K562 (cell line): Measurements from ENCODE around the gene MAPK4. TPM values are rescaled to one million over a fixed set of nuclear protein-coding genes. Genes with fewer than 3 reads are reported as not detected.

Experiments used
- ATAC-seq: fragments of 200-7000 bp; cut with Tn5 transposase; 3 replicates; pipeline ENCODE4 v1.9.1; 2020; ENCODE audit warnings: moderate library complexity
- BruUV-seq: library from RNA; stranded (reverse); fragments of 400-500 nt; replicated peaks from 2 replicates; lab custom pipeline; 2021; lab: Mats Ljungman, UMichigan
- CTCF ChIA-PET: fragments of 300-600 bp; formaldehyde crosslinking; extraction: SDS; loops from one replicate; lab custom pipeline; 2021; ENCODE audit warnings: low intra/inter-chr PET ratio; lab: Yijun Ruan, JAX
- POLR2A ChIA-PET: fragments of 300-600, 350-650 bp; sonication (Branson Sonifier 250); formaldehyde crosslinking; extraction: SDS; loops from one replicate; lab custom pipeline; 2021; ENCODE audit warnings: antibody characterized with exemption, inconsistent platforms; lab: Yijun Ruan, JAX
- DNase-seq, 4 experiments: peaks; one replicate each; pipeline versions ENCODE4 v3.0.0 to v3.0.0-alpha.2; 2011 to 2018; ENCODE audit warnings: low spot score in 3 of 4, mixed read lengths in 3 of 4; ENCODE audit errors: extremely low read depth in 1 of 4
- FAIRE-seq: peaks from 2 replicates; lab custom pipeline; 2011; peaks lifted over from hg19 to GRCh38; lab: Jason Lieb, UNC
- H2AFZ ChIP-seq: 2 replicates; pipeline ENCODE4 v1.6.0; 2011; ENCODE audit warnings: low read depth, low read length, control low read depth, inconsistent platforms
- H3K27ac ChIP-seq: fragments of 200-600 bp; 3 replicates; pipeline ENCODE4 v1.8.0; 2011; ENCODE audit warnings: low read depth, mild to moderate bottlenecking, control low read depth, inconsistent platforms, low read length, moderate library complexity, mixed read lengths; ENCODE audit errors: extremely low read depth
- H3K27me3 ChIP-seq, 2 experiments: fragments of 300-600 bp in 1 of 2; 2 replicates in 1 of 2; 3 replicates in 1 of 2; pipeline versions ENCODE4 v1.6.0 to v1.8.0; 2011; ENCODE audit warnings: inconsistent platforms in 2 of 2, low read length in 2 of 2, mild to moderate bottlenecking in 1 of 2, mixed read lengths in 1 of 2, moderate library complexity in 1 of 2; ENCODE audit not compliant: control insufficient read depth in 2 of 2, insufficient read depth in 2 of 2
- H3K36me3 ChIP-seq: fragments of 300-600 bp; 3 replicates; pipeline ENCODE4 v1.8.0; 2011; ENCODE audit warnings: mild to moderate bottlenecking, low read length, inconsistent platforms; ENCODE audit not compliant: control insufficient read depth, insufficient read depth
- H3K4me1 ChIP-seq, 2 experiments: fragments of 200-600 bp in 1 of 2; replicated peaks in 1 of 2; 2 replicates in 1 of 2; 3 replicates in 1 of 2; pipeline versions ENCODE4 v1.5.1 to v1.8.0; 2011; ENCODE audit warnings: inconsistent platforms in 2 of 2, low read length in 2 of 2, mild to moderate bottlenecking in 1 of 2, mixed read lengths in 1 of 2, moderate library complexity in 1 of 2; ENCODE audit not compliant: control insufficient read depth in 2 of 2, insufficient read depth in 2 of 2
- H3K4me2 ChIP-seq: 2 replicates; pipeline ENCODE4 v1.6.1; 2011; ENCODE audit warnings: low read length, control low read depth, inconsistent platforms, mixed read lengths; ENCODE audit not compliant: insufficient read depth
- H3K4me3 ChIP-seq: fragments of 200-600 bp; sonication (generic), shearing (Covaris generic); 2 replicates; pipeline ENCODE4 v1.5.1; 2016; ENCODE audit warnings: control low read depth, inconsistent platforms
- H3K79me2 ChIP-seq: fragments of 200-600 bp; 3 replicates; pipeline ENCODE4 v1.8.0; 2011; ENCODE audit warnings: low read length, inconsistent platforms; ENCODE audit not compliant: control insufficient read depth, insufficient read depth
- H3K9ac ChIP-seq, 2 experiments: 2 replicates each; pipeline versions ENCODE4 v1.6.0 to v1.6.1; 2011; ENCODE audit warnings: low read depth in 2 of 2, low read length in 2 of 2, control low read depth in 1 of 2, inconsistent platforms in 1 of 2, mild to moderate bottlenecking in 1 of 2, mixed read lengths in 1 of 2; ENCODE audit not compliant: insufficient read depth in 1 of 2
- H3K9me1 ChIP-seq: one replicate; pipeline ENCODE4 v1.6.0; 2011; ENCODE audit warnings: inconsistent platforms, mild to moderate bottlenecking, low read length, moderate library complexity; ENCODE audit not compliant: control insufficient read depth, insufficient read depth
- H3K9me3 ChIP-seq: replicated peaks from 2 replicates; pipeline ENCODE4 v1.5.1; 2011; ENCODE audit warnings: low read depth, low read length, inconsistent platforms; ENCODE audit not compliant: control insufficient read depth, insufficient read depth
- H4K20me1 ChIP-seq: replicated peaks from 2 replicates; pipeline ENCODE4 v1.6.1; 2011; ENCODE audit warnings: low read length, inconsistent platforms, mixed read lengths; ENCODE audit not compliant: control insufficient read depth, insufficient read depth
- CHD4 ChIP-seq: fragments of 200-600 bp; sonication (generic); IDR thresholded peaks from 3 replicates; pipeline ENCODE4 v1.6.1; 2012; ENCODE audit warnings: low read depth, mild to moderate bottlenecking, mixed read lengths, low read length, inconsistent platforms; ENCODE audit not compliant: insufficient read depth, insufficient replicate concordance, poor library complexity, severe bottlenecking
- CTCF ChIP-seq, 3 experiments: IDR thresholded peaks in 2 of 3; conservative IDR thresholded peaks in 1 of 3; 2 replicates each; pipeline ENCODE4 v1.5.1; 2011 to 2012; ENCODE audit warnings: low read length in 3 of 3, mild to moderate bottlenecking in 3 of 3, control low read depth in 2 of 3, improper control_type of control experiment in 1 of 3, inconsistent platforms in 1 of 3, low read depth in 1 of 3, mixed read lengths in 1 of 3, moderate library complexity in 1 of 3; ENCODE audit not compliant: insufficient read depth in 2 of 3
- FOXJ3 ChIP-seq: sonication (generic); formaldehyde crosslinking; IDR thresholded peaks from 2 replicates; pipeline ENCODE4 v1.4.0; 2020; ENCODE audit warnings: mild to moderate bottlenecking, missing genetic modification reagents
- ZNF655 ChIP-seq: fragments of 250-450 bp; sonication (Bioruptor Pico); IDR thresholded peaks from 2 replicates; pipeline ENCODE4 v1.5.0; 2021
- WGBS: fragments of 100-300 bp; shearing (Covaris generic); methylation state at CpG from one replicate; pipeline ENCODE4 v1.1.6; 2016; ENCODE audit warnings: low coverage, mixed read lengths; ENCODE audit not compliant: insufficient coverage; ENCODE audit errors: missing lambda C conversion rate; 5-methylcytosine and 5-hydroxymethylcytosine counted together
- in situ Hi-C: fragments of 300-500 bp; cut with MboI; formaldehyde crosslinking; loops from 4 replicates; pipeline ENCODE4 v1.15.0; 2018; ENCODE audit warnings: inconsistent platforms, mixed read lengths
- intact Hi-C: fragments of 100-400 bp; cut with micrococcal nuclease; formaldehyde crosslinking; loops from 2 replicates; pipeline ENCODE4 v1.14.2; 2022
- polyA plus RNA-seq, 8 experiments: library from polyadenylated mRNA; depleted of rRNA in 4 of 8; stranded (reverse) in 5 of 8; unstranded in 3 of 8; fragments of >200 nt; fragmentation: Nextera tagmentation in 2 of 8; fragmentation: Illumina TruSeq in 1 of 8; extraction: Ambion mirVana in 2 of 8; extraction: Trizol in 1 of 8; gene quantifications; 2 replicates each; pipeline versions ENCODE4 v1.2.1 to v1.2.3, GENCODE V29; 2011 to 2014; ENCODE audit warnings: inconsistent platforms in 1 of 8, missing spikeins in 1 of 8
- total RNA-seq, 7 experiments: library from RNA; depleted of rRNA in 6 of 7; stranded (reverse); fragments of >200 nt in 6 of 7; fragmentation: Illumina TruSeq in 2 of 7; extraction: Trizol in 2 of 7; gene quantifications; 2 replicates each; pipeline versions ENCODE4 v1.2.1 to v1.2.3, GENCODE V29; 2011 to 2021; ENCODE audit warnings: low replicate concordance in 1 of 7

Gene MAPK4
- total and polyA plus RNA-seq, 9 of the 15 experiments (the other 6 are each of a cell fraction or from before 2014, with no cell fraction given), result not detected

DNA sequence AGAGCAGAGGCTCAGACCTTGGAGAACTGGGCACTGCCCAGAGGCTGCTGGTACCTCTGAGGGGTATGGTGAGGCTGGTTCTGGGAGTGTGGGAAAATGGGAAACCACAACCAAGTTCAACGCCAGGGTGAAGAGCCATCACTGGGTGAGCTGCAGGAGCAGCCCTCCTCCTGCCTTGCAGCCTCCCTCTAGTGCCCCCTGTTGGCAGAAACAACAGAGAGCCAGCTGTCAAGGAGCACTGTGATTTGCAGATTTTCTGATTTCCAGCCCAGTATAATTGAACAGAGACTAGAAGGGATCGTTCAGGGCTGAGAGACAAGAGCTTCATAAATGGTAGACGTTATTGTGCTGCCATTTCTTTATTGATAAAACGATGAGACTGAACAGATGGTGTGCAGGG lies 50.5 kb downstream of the MAPK4 start:
- no peak for FAIRE-seq
- no peak overlapping the region for H3K4me2 ChIP-seq

More for the DNA sequence above, 50.5 kb downstream of the MAPK4 start:
- Histone ChIP-seq H3K36me3 (no peaks in the 10 kb centered on the region), H2AFZ (no peak overlapping the region), H3K79me2 (no peaks in the 10 kb centered on the region), H4K20me1 (no peaks in the 10 kb centered on the region), H3K27me3 (no peaks in the 10 kb centered on the region), H3K9ac (no peak overlapping the region), H3K27ac (no peak overlapping the region), H3K4me3 (no peak overlapping the region), H3K9me1 (no peaks in the 10 kb centered on the region), H3K9me3 (no peaks in the 10 kb centered on the region), H3K4me1 (no peaks in the 10 kb centered on the region)
- ChIA-PET POLR2A (interaction anchor here (0.6 kb wide), 1 partner anchor 83 kb away, joined by 4 read pairs; no protein-coding TSS in a partner anchor), CTCF (no interaction called here)
- no TSS peak for BruUV-seq
- peak in 3 of 4 experiments; percentile 11 to 27 (median 12) for DNase-seq
- TF ChIP-seq FOXJ3 (CRISPR knock-in tag) (no peak), ZNF655 (no peak), CTCF (IDR thresholded peaks at IDR 0.05 in 2 of 3, conservative IDR thresholded peaks at IDR 0.05 in 1 of 3; ENCODE audit: insufficient read depth in 2 of 3, low read depth in 1 of 3, low read length in 3 of 3) (peak; percentile 35 to 53 (median 49); a peak in 5 of 6 replicates), CHD4 (no peak)
- intact Hi-C loops, result no loop called here
- in situ Hi-C loops, result no loop called here
- 0% methylated on average over 4 of the region's 4 CpGs for WGBS
- ATAC-seq, result peak; percentile 70; the same call in 2 of the 3 replicates
